ENCODE data around the gene COL5A1.

Gene COL5A1

GRCh38 chr9:134707731-134708671, 66.4 kb downstream of the COL5A1 start:
- DNase-seq (ENCODE audit: low read depth), result no peak
- TF ChIP-seq CTCF (IDR thresholded peaks at IDR 0.05; ENCODE audit: control insufficient read depth, extremely low read depth, insufficient read depth), result no peak
- H3K4me3 ChIP-seq (ENCODE audit: low read depth, low read length), result no peak overlapping the region

GRCh38 chr9:134708672-134709038, 67.1 kb downstream of the COL5A1 start:
- H3K4me3 ChIP-seq (ENCODE audit: low read depth, low read length), result no peak overlapping the region
- DNase-seq (ENCODE audit: low read depth), result no peak
- no peak for TF ChIP-seq CTCF (IDR thresholded peaks at IDR 0.05; ENCODE audit: control insufficient read depth, extremely low read depth, insufficient read depth)

GRCh38 chr9:134709512-134710270, 68.1 kb downstream of the COL5A1 start:
- H3K4me3 ChIP-seq (ENCODE audit: low read depth, low read length), result no peak overlapping the region
- DNase-seq (ENCODE audit: low read depth), result no peak
- no peak for TF ChIP-seq CTCF (IDR thresholded peaks at IDR 0.05; ENCODE audit: control insufficient read depth, extremely low read depth, insufficient read depth)

- TF ChIP-seq CTCF (IDR thresholded peaks at IDR 0.05; ENCODE audit: control insufficient read depth, extremely low read depth, insufficient read depth), result no peak
- no peak overlapping the region for H3K4me3 ChIP-seq (ENCODE audit: low read depth, low read length)
- no peak for DNase-seq (ENCODE audit: low read depth)
Observed at GRCh38 chr9:134710271-134710540, 68.6 kb downstream of the COL5A1 start.

GRCh38 chr9:134710901-134711300, 69.3 kb downstream of the COL5A1 start:
- DNase-seq (ENCODE audit: low read depth), result no peak
- no peak for TF ChIP-seq CTCF (IDR thresholded peaks at IDR 0.05; ENCODE audit: control insufficient read depth, extremely low read depth, insufficient read depth)
- no peak overlapping the region for H3K4me3 ChIP-seq (ENCODE audit: low read depth, low read length)

- no peak for DNase-seq (ENCODE audit: low read depth)
- no peak overlapping the region for H3K4me3 ChIP-seq (ENCODE audit: low read depth, low read length)
- TF ChIP-seq CTCF (IDR thresholded peaks at IDR 0.05; ENCODE audit: control insufficient read depth, extremely low read depth, insufficient read depth), result no peak
Observed at GRCh38 chr9:134712243-134712642, 70.6 kb downstream of the COL5A1 start.

All from LNCaP clone FGC (cell line).